HG02885 (cell line): ENCODE measurements around the gene SLC12A6.
"Not testable (repeated sequence)": the region's sequence is repeated elsewhere in the genome, so short reads cannot be mapped to it uniquely, and the experiment has no call there.

ENCODE experiments used
- ATAC-seq: cut with Tn5 transposase; IDR thresholded peaks from one replicate; pipeline ENCODE4 v1.9.1; 2021; ENCODE audit warnings: mild to moderate bottlenecking; ENCODE audit not compliant: unreplicated experiment, poor library complexity

SLC12A6 gene

GRCh38 chr15:34213690-34214089 is 123.9 kb downstream of the SLC12A6 start:
- ATAC-seq, result no peak

- peak; percentile 87 for ATAC-seq
Measured at GRCh38 chr15:34209421-34210282, 127.9 kb downstream of the SLC12A6 start, which contains the start of gene KATNBL1. Gene KATNBL1, minus strand, starts transcription at chr15:34210096. Its CDS starts 46,420 bp downstream, at chr15:34163676.

- ATAC-seq, result no peak
Measured at GRCh38 chr15:34206011-34206410, 131.6 kb downstream of the SLC12A6 start.

- no peak for ATAC-seq
Measured at GRCh38 chr15:34203936-34204335, 133.6 kb downstream of the SLC12A6 start.

GRCh38 chr15:34203305-34203704 is 134.3 kb downstream of the SLC12A6 start:
- ATAC-seq, result no peak

GRCh38 chr15:34193272-34193671 is 144.3 kb downstream of the SLC12A6 start:
- ATAC-seq, result not testable (repeated sequence)

GRCh38 chr15:34188711-34189110 is 148.9 kb downstream of the SLC12A6 start:
- no peak for ATAC-seq

GRCh38 chr15:34185666-34186065 is 151.9 kb downstream of the SLC12A6 start:
- no peak for ATAC-seq

GRCh38 chr15:34182942-34183341 is 154.6 kb downstream of the SLC12A6 start:
- ATAC-seq, result no peak
